Suppressor macrophage (primary cell): ENCODE results near the gene KCND3.
"Not testable (repeated sequence)": the region's sequence is repeated elsewhere in the genome, so short reads cannot be mapped to it uniquely, and the experiment has no call there.

Experiments
- DNase-seq, 4 experiments: peaks; one replicate each; pipeline ENCODE4 v3.0.0-alpha.2; 2020 to 2022

The KCND3 gene

DNA sequence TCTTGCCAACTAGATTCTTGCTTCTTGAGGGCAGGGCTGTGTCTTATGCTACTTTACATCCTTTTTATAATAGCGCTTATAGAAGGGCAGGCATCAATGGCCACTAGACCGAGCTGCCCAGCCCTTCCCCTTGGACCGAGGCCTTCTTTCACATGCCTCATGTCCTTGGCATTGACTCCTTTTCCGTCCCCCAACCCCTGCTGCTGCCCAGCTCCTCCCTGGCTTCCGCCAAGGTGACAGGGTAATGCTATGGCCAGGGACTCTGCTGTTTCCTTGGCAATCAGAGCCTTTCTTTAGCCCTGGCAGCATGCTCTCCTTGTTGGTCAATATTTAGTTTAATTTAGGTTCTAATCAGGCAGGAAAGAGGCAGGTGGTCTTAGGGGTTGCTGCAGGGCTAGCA is 185.5 kb downstream of the KCND3 start:
- DNase-seq = no peak

GRCh38 chr1:111802984-111803383 is 186.5 kb downstream of the KCND3 start:
- DNase-seq = no peak

- no peak for DNase-seq
Measured at GRCh38 chr1:111802110-111802509, 187.4 kb downstream of the KCND3 start.

DNA sequence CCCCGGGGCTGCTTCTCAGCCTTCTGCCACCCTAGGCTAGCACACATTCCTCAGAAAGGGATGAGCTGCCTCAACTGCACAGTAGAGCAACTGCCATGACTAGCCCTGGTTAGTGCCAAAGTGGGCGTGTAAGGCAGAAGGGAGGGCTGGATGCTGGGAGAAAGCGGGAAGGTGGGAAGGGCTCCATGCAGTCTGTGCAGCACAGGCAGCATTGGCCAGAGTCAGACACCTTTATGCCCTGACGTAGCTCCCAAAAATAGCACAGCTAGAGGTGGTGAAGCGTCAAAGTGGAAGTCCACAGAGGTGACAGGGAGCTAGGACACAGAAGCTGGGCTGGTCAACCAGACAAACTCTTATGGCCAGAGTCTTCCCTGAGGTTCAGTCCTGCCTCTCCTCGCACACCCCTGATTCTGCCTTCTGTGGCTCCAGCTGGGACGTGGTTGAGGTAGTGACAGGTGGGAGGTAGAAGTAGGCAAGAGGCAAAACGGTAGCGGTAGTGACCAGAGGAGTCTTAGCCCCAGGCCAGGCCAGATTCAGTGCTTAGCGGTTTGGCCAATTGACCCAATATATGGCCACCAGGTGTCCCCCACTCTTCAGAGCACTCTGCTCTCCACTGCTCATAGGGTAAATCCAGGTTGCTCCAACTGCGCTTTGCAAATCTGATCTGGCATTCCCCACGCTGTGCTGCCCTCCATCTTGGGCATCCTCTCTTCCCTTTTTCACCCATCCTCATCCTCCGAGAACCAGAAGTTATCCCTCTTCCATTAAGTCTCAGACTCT is 188.2 kb downstream of the KCND3 start:
- no peak for DNase-seq

DNA sequence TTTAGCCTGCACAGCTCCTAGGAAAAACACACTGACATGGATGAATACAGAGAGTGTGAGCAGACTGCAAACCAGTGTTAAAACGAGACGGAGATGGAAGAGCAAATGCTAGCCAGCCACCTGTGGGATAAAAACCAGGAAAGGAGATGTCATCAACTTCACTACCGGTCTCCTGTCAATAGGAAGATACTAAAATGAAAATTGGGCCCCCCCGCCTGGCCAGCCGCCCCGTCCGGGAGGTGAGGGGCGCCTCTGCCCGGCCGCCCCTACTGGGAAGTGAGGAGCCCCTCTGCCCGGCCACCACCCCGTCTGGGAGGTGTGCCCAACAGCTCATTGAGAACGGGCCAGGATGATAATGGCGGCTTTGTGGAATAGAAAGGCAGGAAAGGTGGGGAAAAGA is 189.7 kb downstream of the KCND3 start:
- not testable (repeated sequence) for DNase-seq

- no peak for DNase-seq
Measured at GRCh38 chr1:111798580-111798979, 190.9 kb downstream of the KCND3 start.

- no peak for DNase-seq
Measured at GRCh38 chr1:111795401-111795800, 194.1 kb downstream of the KCND3 start.

GRCh38 chr1:111793923-111794322 is 195.5 kb downstream of the KCND3 start:
- no peak for DNase-seq

GRCh38 chr1:111792249-111792648 is 197.2 kb downstream of the KCND3 start:
- no peak for DNase-seq

GRCh38 chr1:111791776-111792175 is 197.7 kb downstream of the KCND3 start:
- DNase-seq = no peak

- no peak for DNase-seq
Measured at GRCh38 chr1:111789666-111790316, 199.7 kb downstream of the KCND3 start.

- DNase-seq = no peak
Measured at GRCh38 chr1:111789142-111789541, 200.3 kb downstream of the KCND3 start.

GRCh38 chr1:111786669-111787207 is 202.7 kb downstream of the KCND3 start:
- DNase-seq = no peak

DNA sequence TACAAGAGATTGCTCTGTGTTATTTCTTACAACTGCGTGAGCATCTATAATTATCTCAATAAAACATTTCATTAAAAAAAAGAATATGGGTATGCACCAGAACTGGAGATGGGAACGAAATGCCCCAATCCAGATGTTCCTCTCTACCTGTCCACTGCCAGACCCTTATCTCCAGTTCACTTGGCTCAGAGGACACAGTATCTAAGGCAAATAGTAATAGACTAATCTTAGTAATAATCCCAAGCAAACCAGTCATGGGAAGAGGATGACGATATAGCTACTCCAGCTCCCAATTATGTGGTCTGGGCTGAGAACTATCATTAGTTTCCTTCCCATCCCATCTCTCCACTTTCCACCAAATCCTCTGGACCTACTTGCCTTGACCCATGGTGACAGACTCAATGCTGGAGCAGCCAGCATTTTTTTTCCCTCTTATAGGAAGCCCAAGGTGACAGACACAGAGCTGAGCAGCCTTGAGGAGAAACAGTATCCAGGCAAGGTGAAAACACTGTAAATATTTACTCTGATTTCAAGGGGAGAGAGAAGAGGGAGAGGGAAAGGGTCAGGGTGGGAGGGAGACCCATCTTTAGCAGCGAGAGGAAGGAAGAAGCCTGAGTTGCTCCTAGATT is 205.1 kb downstream of the KCND3 start:
- DNase-seq = no peak

DNA sequence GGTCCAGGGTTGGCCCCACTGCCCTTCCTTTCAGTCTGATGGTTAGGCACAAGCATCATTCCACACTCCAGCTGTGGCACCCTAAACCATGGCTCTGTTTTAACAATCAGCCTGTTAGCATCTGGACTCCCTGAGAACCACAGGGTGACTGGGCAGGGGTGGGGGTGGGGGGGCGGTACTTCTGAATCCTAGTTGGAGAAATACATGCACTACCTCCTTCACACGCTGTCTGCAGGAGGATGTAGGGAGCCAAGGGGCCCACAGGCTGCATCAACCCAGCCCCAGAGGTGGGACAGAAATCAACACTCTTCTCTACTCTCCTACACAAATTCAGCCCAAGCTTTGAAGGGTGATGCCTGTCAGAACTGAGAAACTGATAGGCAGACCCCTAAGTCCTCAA is 209.9 kb downstream of the KCND3 start:
- DNase-seq = no peak

DNA sequence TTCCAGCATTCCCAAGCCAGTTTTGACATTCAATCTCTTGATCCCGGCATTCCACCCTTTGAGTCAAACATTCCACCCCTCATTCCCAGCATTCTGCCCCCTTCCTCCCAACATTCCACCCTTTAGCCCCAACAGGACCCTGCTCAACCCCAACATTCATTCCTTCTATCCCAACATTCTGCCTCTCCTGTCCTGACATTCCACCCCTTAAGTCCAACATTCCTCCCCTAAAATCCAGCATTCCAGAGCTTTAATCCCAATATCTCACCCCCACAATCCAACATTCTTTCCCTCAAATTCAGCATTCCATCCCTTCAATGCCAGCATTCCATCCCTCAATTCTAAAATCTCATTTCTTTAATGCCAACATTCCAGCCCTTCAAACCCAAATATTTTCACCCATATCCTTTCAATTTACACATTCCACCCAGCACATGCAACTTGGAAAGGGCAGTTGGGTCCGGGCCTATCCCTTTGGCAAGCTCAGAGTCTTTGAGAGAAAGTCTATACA is 210.9 kb downstream of the KCND3 start:
- no peak for DNase-seq

DNA sequence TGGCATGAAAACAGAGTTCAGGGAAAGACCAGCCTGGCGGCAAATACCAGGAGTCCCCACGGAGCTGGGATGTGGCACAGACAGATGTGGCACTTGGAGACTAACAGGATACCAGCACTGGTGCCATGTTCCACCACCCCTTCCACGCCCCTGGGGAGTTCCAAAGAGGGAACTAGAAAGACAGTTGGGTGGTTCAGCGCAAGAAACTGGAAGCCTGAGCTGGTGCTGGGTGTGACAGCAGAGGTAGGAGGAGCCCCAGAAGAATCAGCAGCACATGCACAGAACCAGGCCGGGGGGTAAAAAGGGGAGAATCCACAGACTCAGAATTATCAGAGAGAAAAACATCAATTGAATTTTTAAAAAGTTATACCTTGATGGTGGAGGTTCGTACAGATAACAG is 211.4 kb downstream of the KCND3 start:
- DNase-seq = no peak

DNA sequence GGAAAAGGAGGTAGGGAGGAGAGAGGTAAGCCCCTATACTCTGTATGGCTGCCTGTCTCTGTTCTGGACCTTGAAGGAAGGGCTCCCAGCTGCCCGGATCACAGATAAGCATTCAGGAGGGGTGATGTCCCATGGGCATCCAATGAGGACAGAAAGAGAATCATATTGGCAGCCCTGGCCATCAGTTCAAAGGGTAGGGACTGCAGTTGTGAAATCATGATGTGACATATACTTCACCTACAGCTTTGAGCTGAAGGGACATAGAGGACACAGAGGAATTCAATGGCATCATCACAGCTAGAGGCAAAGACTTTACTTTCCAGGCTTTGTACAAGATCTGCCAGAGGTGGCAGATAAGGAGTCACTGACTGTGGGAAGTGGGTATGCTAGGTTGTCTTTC is 212.2 kb downstream of the KCND3 start:
- DNase-seq = no peak

DNA sequence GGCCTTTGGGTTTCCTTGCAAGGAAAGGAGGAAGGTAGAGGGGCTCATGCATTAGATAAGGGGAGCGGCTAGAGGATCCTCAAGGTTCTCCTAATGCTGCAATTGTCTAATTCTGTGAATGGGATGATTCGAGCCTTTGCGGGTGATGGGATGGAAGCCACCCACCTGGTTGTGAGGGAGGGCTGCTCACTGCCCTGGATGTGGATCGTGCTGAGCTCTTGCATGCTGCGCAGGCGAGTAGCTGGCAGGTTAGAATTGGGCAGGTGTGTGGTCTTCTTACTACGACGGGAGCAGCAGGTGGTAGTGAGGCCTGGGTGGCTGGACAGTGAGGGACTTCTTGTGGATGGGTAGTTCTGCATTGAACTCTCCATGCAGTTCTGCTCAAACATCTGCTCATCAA is 212.6 kb downstream of the KCND3 start:
- DNase-seq = no peak

- DNase-seq = no peak
Measured at GRCh38 chr1:111776391-111776790, 213.1 kb downstream of the KCND3 start.

DNA sequence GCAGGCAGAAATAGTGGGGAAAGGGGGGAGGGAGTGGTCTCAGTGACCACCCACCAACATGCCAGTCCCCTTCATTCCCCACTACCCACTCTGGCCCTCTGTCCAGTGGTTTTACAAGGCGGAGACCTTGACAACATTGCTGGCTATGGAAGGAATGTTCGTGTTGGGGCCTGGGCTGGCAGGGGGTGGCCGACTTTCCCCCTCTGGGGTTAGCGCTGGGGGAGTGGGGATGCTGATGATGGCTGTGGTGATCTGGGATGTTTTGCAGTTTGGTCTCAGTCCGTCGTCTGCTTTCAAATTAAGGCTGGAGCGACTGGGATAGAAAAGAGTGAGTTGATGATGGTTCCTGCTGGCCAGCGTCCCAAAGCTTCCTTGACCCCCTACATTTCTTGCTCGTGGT is 213.5 kb downstream of the KCND3 start:
- no peak for DNase-seq

- DNase-seq = no peak
Measured at GRCh38 chr1:111770916-111771315, 218.6 kb downstream of the KCND3 start.

- peak; percentile 63 to 81 (median 73) for DNase-seq
Measured at GRCh38 chr1:111769517-111770146, 219.8 kb downstream of the KCND3 start.
